Large intestine (tissue), 3 donors: ENCODE data around the gene TRIM38. TPM values are rescaled to one million over a fixed set of nuclear protein-coding genes. Genes with fewer than 3 reads are reported as not detected.

Source experiments
- DNase-seq, 2 donors: peaks; one replicate each; pipeline versions ENCODE4 v3.0.0 to v3.0.0-alpha.2; 2013
- H3K27ac ChIP-seq: one replicate; pipeline ENCODE4 v1.5.1; 2013; ENCODE audit warnings: low read length
- H3K27me3 ChIP-seq: 2 replicates; pipeline ENCODE4 v1.6.1; 2013; ENCODE audit warnings: low read length; ENCODE audit not compliant: control insufficient read depth, insufficient read depth
- H3K36me3 ChIP-seq: 2 replicates; pipeline ENCODE4 v1.6.1; 2013; ENCODE audit warnings: low read length; ENCODE audit not compliant: control insufficient read depth, insufficient read depth
- H3K4me1 ChIP-seq: one replicate; pipeline ENCODE4 v1.6.1; 2013; ENCODE audit warnings: low read length; ENCODE audit not compliant: control insufficient read depth, insufficient read depth
- H3K4me3 ChIP-seq: one replicate; pipeline ENCODE4 v1.5.1; 2013; ENCODE audit warnings: low read length
- H3K9me3 ChIP-seq: one replicate; pipeline ENCODE4 v1.6.1; 2013; ENCODE audit warnings: mild to moderate bottlenecking, low read depth, low read length, moderate library complexity; ENCODE audit not compliant: control insufficient read depth
- WGBS: methylation state at CpG from one replicate; pipeline ENCODE4 v1.1.5; 2013; ENCODE audit warnings: low lambda C conversion rate; ENCODE audit not compliant: insufficient coverage; 5-methylcytosine and 5-hydroxymethylcytosine counted together
- polyA plus RNA-seq: library from polyadenylated mRNA; unstranded; fragments of 120-200 nt; gene quantifications from one replicate; pipeline ENCODE4 v1.2.1, GENCODE V29; 2013

The TRIM38 gene
- polyA plus RNA-seq, 1 donor: 19.4 TPM

DNA sequence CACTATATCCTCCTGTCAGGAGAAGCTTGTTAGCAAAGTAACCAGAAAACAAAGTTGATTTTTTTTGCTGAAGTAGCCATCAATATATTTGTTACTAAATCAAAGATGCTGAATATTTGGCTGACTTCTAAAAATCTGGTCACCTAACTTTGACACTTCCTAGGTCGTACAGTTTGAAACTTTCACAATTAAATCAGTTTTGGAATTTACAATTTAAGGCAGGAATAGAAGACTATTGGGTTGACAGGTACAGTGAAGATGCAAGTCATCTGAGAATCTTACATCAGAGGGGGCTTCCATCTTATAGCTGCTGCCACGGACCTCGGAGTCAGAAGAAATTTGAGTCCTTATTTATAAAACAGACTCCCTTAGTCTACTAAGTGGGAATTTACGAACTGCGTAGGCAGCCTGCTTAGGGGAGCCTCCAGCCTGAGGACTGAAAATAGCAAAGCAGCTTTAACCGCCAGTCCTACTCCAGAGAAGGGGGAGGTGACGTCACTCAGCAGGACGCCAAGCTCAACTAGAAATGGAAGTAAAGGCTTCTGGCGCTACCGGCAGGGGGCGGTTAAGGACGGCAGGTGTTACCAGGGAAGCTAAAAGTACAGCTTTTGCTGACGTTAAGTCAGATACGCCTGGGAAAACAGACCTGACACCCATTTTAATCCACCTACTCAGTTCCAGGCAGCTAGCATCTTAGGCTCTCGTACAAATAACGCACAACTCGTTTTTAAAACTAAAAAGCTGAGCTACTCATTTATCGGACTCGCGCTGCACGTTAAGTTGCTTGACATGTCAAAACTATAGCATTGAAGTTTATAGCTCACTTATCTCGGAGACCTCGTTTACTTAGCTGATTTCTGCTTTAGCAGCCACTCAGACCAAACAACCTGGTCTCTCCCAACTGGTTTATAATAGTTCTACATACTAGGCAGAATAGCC lies 63.6 kb downstream of the TRIM38 start:
- Histone ChIP-seq H3K9me3 (no peaks in the 10 kb centered on the region), H3K4me1 (peaks cover 9% of the 10 kb centered on the region), H3K4me3 (peak overlapping the region; percentile 65), H3K36me3 (no peaks in the 10 kb centered on the region), H3K27ac (peak overlapping the region; percentile 96), H3K27me3 (no peaks in the 10 kb centered on the region)
- no CpG with 5 or more reads among the region's 23 CpGs for WGBS
- peak; percentile 95 to 97 for DNase-seq

DNA sequence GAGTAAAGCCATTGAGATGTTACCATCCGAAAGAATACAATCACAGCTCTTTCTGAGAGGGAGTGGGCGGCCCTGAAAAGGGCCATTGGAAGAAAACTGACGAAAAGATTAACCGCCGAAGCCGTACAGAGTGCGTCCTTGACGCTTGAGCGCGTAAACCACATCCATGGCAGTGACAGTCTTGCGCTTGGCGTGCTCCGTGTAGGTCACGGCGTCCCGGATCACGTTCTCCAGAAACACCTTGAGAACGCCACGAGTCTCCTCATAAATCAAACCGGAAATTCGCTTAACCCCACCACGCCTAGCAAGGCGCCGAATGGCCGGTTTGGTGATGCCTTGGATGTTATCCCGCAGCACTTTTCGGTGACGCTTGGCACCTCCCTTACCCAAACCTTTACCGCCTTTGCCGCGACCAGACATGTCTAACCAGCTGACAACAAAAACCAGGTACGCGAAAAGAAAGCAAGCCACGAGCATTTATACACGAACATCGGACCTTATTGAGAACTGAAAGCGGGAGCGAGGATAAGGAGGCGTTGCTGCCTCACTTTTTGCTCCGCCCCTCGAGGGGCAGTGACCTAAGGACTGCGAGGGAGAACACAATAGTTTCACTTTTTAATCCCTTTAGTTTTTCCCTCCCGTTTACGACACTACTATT lies 64.4 kb downstream of the TRIM38 start:
- Histone ChIP-seq H3K27me3 (no peaks in the 10 kb centered on the region), H3K36me3 (no peaks in the 10 kb centered on the region), H3K27ac (peak overlapping the region; percentile 96), H3K4me3 (peak overlapping the region; percentile 65), H3K4me1 (peaks cover 9% of the 10 kb centered on the region), H3K9me3 (no peaks in the 10 kb centered on the region)
- DNase-seq: peak; percentile 96 to 98
- 6% methylated on average over 2 of the region's 44 CpGs for WGBS

DNA sequence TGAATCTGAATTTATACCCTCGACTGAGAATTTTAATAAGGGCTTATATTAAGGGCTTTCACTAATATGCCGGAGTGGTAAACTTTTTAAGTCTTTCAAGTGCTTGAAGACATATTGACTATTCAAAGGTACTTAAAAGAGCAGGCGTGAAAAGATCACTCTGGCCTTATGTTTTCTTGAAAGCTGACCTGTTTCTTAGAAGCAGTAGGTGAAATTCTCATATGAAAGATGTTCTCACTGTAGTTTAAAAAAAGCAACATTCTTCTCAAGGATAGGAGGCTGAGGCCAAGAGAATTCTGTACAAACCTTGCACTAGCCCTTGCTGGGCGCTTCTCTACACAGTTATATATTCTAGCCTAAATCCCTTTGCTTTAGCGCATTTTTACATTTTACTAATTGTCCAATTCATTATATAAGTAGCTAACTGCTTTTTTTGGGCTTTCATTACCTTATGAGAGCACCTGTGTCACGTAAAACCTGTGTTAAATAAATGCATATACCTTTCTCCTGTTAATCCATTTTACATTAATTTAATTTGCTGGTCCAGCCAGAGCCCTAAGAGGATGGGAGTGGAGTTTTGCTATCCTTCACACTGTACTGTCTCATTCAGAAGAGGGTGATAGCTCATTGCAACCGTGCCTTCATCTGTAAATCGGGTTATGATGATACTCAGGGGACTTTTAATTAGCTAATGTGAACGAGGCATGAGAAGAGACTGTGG lies 65.0 kb downstream of the TRIM38 start:
- WGBS: 33% methylated on average over 4 of the region's 9 CpGs
- DNase-seq: no peak
- Histone ChIP-seq H3K27ac (peak overlapping the region; percentile 96), H3K36me3 (no peaks in the 10 kb centered on the region), H3K4me1 (peaks cover 8% of the 10 kb centered on the region), H3K27me3 (no peaks in the 10 kb centered on the region), H3K9me3 (no peaks in the 10 kb centered on the region), H3K4me3 (peak overlapping the region; percentile 65)

DNA sequence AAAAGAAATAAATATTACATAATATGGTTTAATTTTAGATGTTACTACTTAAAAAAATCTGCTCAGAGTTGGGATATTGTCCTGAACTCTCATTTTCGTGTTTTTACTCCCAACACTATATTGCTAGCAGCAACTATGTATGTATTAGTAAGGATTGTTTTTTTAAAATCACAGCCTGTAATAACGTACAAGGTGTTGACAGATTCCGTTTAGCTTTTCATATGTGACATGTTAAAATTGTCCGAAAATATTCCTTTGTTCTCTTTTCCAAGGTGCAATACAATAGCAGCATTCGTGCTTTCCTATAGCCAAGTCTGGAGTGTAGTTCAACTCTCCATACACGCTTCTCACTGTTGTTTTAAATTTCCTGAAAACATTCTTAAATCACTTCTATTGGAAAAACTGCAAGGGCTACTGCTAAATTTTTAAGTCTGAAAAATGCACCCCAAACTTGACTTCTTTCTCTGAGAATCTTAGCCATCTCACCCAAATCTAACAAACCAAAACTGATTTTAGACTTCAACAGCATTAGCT lies 65.7 kb downstream of the TRIM38 start:
- no peaks in the 10 kb centered on the region for H3K9me3 ChIP-seq
- no peaks in the 10 kb centered on the region for H3K36me3 ChIP-seq
- no peak overlapping the region for H3K27ac ChIP-seq
- H3K27me3 ChIP-seq: no peaks in the 10 kb centered on the region
- WGBS: 100% methylated on average over 4 of the region's 6 CpGs
- H3K4me1 ChIP-seq: peaks cover 11% of the 10 kb centered on the region
- H3K4me3 ChIP-seq: no peak overlapping the region
- no peak for DNase-seq

DNA sequence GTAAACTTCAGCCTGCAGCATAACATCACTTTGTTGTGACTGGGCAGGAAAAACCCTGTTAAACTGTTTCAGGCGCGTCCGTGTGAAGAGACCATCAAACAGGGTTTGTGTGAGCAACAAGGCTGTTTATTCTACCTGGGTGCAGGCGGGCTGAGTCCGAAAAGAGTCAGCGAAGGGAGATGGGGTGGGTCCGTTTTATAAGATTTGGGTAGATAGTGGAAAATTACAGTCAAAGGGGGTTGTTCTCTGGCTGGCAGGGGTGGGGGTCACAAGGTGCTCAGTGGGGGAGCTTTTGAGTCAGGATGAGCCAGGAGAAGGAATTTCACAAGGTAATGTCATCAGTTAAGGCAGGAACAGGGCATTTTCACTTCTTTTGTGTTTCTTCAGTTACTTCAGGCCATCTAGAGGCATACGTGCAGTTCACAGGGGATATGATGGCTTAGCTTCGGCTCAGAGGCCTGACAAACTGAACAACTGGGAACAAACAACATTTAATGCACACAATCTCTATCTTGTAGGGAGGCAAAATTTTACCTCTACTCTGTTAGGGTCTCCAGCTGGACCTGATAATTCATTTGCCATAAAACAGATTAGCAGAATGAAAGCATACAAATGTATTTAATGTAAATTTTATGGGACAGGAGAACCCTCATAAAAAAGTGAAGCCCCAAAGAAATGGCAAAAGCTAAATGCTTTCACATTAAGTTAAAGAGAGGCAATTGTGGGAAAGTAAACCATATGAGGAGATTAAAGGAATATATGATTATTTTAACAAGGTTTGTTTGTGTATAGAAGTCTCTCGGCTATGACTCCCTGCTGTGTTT lies 66.4 kb downstream of the TRIM38 start:
- Histone ChIP-seq H3K4me1 (peaks cover 11% of the 10 kb centered on the region), H3K4me3 (no peak overlapping the region), H3K9me3 (no peaks in the 10 kb centered on the region), H3K27me3 (no peaks in the 10 kb centered on the region), H3K27ac (no peak overlapping the region), H3K36me3 (no peaks in the 10 kb centered on the region)
- DNase-seq: no peak
- WGBS: 86% methylated on average over 1 of the region's 10 CpGs

DNA sequence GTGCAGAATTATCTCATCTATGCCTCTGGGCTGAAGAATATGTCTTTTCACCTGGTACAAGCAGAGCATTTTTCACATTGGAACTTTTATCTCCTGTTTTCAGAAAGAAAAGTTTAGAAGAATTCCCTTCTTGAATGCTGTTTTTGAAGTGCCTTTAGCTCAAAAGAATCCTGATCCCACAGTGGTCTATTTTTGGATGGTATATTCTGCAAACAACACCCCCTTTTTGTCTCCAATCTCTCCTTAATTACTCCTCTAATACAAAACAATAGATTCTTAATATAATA lies 66.9 kb downstream of the TRIM38 start:
- Histone ChIP-seq H3K4me3 (no peak overlapping the region), H3K4me1 (peaks cover 11% of the 10 kb centered on the region), H3K27ac (no peak overlapping the region)

DNA sequence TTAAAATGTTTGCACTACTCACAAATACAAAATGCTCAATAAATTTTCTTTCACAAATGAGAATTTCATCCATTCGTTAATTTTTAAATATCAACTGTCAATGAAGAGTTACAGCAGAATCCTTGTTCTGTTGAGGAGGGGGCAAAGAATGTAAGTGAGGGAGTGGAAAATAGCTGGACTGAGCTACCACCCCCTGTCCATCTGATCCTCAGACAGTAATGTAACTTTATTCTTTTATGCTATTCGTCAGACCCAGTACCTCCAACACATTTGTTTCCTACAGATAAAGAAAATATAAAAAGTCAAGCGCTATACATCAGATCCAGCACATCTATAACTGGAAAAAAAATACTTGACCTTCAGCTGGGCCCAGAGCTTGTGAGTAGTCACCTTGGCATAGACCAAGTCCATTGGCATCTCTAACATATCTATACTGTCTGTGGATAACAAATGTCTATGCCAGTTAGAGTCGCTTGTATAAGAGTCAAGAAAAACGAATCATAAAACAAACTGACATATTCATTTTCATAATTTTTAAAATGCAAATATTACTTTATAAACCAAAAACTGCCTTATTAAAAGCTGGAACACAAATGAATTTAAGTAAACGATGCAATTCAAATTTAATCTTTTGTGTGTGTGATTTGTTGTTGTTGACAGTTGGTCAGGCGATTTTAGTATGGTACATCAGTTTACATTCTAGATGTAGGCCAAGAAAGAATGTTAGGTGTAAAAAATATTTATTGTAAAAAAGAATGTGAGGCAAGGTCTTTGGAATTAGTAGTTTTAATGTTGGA lies 67.5 kb downstream of the TRIM38 start:
- H3K36me3 ChIP-seq: no peaks in the 10 kb centered on the region
- H3K4me1 ChIP-seq: peaks cover 11% of the 10 kb centered on the region
- H3K27me3 ChIP-seq: no peaks in the 10 kb centered on the region
- H3K27ac ChIP-seq: no peak overlapping the region
- no peak overlapping the region for H3K4me3 ChIP-seq
- 69% methylated on average over 4 of the region's 7 CpGs for WGBS
- no peak for DNase-seq
- no peaks in the 10 kb centered on the region for H3K9me3 ChIP-seq

More for the DNA sequence above, 66.9 kb downstream of the TRIM38 start:
- no peaks in the 10 kb centered on the region for H3K36me3 ChIP-seq
- H3K27me3 ChIP-seq: no peaks in the 10 kb centered on the region
- DNase-seq: no peak
- H3K9me3 ChIP-seq: no peaks in the 10 kb centered on the region

DNA sequence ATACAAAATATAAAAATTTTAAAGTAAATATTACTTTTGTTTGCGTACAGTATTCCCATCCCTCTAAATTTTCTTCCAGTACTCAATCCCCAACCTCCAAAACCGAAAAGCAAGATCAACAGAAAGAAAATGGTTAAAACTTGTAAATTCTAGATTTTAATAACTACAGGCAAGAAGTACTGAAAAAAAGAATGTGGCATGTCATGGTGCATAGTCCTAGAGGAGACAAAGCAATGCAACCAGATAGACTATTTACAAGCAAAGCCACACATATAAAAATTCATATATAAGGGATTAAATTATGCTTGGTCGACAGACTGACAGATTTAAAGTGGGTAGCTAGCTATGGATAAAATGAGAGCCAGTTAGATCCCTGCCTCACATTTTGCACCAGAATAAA lies 68.1 kb downstream of the TRIM38 start:
- no peak overlapping the region for H3K27ac ChIP-seq
- WGBS: 100% methylated on average over 1 of the region's 3 CpGs
- no peaks in the 10 kb centered on the region for H3K27me3 ChIP-seq
- peaks cover 7% of the 10 kb centered on the region for H3K4me1 ChIP-seq
- no peak overlapping the region for H3K4me3 ChIP-seq
- no peaks in the 10 kb centered on the region for H3K36me3 ChIP-seq
- no peak for DNase-seq
- H3K9me3 ChIP-seq: no peaks in the 10 kb centered on the region

DNA sequence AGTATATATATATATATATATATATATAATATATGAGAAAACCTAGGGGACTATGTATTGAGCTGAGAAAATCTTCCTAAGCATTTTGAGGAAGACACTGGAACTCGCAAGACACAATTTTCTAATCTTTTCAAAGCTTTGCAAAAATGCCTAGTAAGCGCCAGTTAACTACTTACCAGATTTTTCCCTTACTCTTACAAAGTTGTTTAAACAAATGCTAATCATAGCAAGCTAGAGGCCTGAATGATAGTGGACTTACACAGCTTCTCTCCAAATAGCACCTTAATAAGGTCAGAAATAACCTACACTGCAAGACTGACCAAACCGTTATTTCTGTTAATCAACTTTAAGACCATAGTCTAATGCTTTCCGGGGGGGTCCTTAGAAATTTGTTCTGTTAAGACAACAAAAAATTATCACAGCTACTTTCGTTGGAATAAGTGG lies 68.6 kb downstream of the TRIM38 start:
- no CpG with 5 or more reads among the region's 5 CpGs for WGBS
- DNase-seq: no peak
- no peaks in the 10 kb centered on the region for H3K9me3 ChIP-seq
- H3K4me3 ChIP-seq: peak overlapping the region; percentile 60
- no peaks in the 10 kb centered on the region for H3K36me3 ChIP-seq
- peak overlapping the region; percentile 87 for H3K27ac ChIP-seq
- H3K27me3 ChIP-seq: no peaks in the 10 kb centered on the region
- peaks cover 7% of the 10 kb centered on the region for H3K4me1 ChIP-seq
